Measurements from ENCODE around the gene NDE1. TPM values are rescaled to one million over a fixed set of nuclear protein-coding genes. Genes with fewer than 3 reads are reported as not detected.

Gene NDE1
- total and polyA plus RNA-seq, 2 donors (not counting 1 experiment from before 2014, with no cell fraction given) = 23.8 to 24.0 TPM

- no peak for DNase-seq (ENCODE audit: low read depth in 2 of 2)
- Histone ChIP-seq H3K79me2 (ENCODE audit: control insufficient read depth, insufficient read depth, low read length) (peaks cover 22% of the 10 kb centered on the region), H3K4me1 (ENCODE audit: control insufficient read depth, extremely low read depth, insufficient read depth, low read length) (no peaks in the 10 kb centered on the region), H3K9ac (ENCODE audit: insufficient read depth, low read length) (peak overlapping the region; percentile 13), H3K27ac (ENCODE audit: insufficient read depth, low read length) (peak overlapping the region; percentile 70), H3K36me3 (ENCODE audit: control insufficient read depth, insufficient read depth, low read length) (peaks cover 2% of the 10 kb centered on the region), H3K9me3 (ENCODE audit: control insufficient read depth, insufficient read depth, low read depth, low read length) (no peaks in the 10 kb centered on the region), H3K4me2 (ENCODE audit: extremely low read depth, insufficient read depth, low read length) (peak overlapping the region; percentile 71), H4K20me1 (ENCODE audit: control insufficient read depth, extremely low read depth, insufficient read depth, low read length) (no peaks in the 10 kb centered on the region), H3K4me3 (replicated peaks in 1 of 4; ENCODE audit: control extremely low read depth in 1 of 4, insufficient read depth in 1 of 4, low read depth in 3 of 4, low read length in 4 of 4) (peak overlapping the region; percentile 75 to 98 (median 82)), H3K27me3 (ENCODE audit: control insufficient read depth, insufficient read depth, low read length) (no peaks in the 10 kb centered on the region), H2AFZ (ENCODE audit: low read length) (peak overlapping the region; percentile 47)
- no peak for TF ChIP-seq CTCF (conservative IDR thresholded peaks at IDR 0.05 in 1 of 2, IDR thresholded peaks at IDR 0.05 in 1 of 2; ENCODE audit: low read depth in 1 of 2, low read length in 2 of 2)
- no peak for TF ChIP-seq EZH2 (IDR thresholded peaks at IDR 0.05; ENCODE audit: low read length, missing control alignments)
Measured at GRCh38 chr16:15641753-15642556, 8.1 kb upstream of the NDE1 start.

DNA sequence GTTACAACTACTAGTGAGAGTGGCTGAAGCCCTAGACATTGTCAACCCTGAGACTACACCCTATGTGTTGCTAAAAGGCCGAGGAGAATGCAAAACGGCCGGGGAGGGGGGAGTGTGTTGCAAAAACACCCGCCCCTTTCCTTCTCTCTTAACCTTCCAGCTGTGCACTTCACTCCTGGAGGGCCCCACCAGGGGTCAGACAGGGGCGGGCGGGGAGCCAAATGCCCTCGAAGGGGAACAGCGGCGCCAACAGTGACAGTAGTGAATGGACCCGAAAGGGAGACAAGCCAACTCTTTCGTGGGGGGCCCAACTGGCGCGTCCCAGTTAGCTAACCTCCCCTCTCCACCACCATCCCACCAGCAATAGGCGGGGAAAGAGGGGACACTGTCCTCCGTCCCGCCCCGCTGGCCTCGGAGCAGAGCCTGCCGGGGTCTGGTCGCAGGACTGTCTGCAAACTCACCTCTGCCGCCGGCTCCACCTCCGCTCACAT, 7.4 kb upstream of the NDE1 start:
- Histone ChIP-seq H3K36me3 (ENCODE audit: control insufficient read depth, insufficient read depth, low read length) (no peaks in the 10 kb centered on the region), H3K9me3 (ENCODE audit: control insufficient read depth, insufficient read depth, low read depth, low read length) (no peaks in the 10 kb centered on the region), H3K27ac (ENCODE audit: insufficient read depth, low read length) (peak overlapping the region; percentile 70), H3K9ac (ENCODE audit: insufficient read depth, low read length) (peak overlapping the region; percentile 71), H3K27me3 (ENCODE audit: control insufficient read depth, insufficient read depth, low read length) (no peaks in the 10 kb centered on the region), H3K4me1 (ENCODE audit: control insufficient read depth, extremely low read depth, insufficient read depth, low read length) (no peaks in the 10 kb centered on the region), H2AFZ (ENCODE audit: low read length) (peak overlapping the region; percentile 94), H3K4me2 (ENCODE audit: extremely low read depth, insufficient read depth, low read length) (peak overlapping the region; percentile 71), H3K4me3 (replicated peaks in 1 of 4; ENCODE audit: control extremely low read depth in 1 of 4, insufficient read depth in 1 of 4, low read depth in 3 of 4, low read length in 4 of 4) (peak overlapping the region; percentile 75 to 98 (median 82)), H4K20me1 (ENCODE audit: control insufficient read depth, extremely low read depth, insufficient read depth, low read length) (no peaks in the 10 kb centered on the region), H3K79me2 (ENCODE audit: control insufficient read depth, insufficient read depth, low read length) (peaks cover 22% of the 10 kb centered on the region)
- TF ChIP-seq CTCF (conservative IDR thresholded peaks at IDR 0.05 in 1 of 2, IDR thresholded peaks at IDR 0.05 in 1 of 2; ENCODE audit: low read depth in 1 of 2, low read length in 2 of 2) (peak; percentile 33 to 36), EZH2 (IDR thresholded peaks at IDR 0.05; ENCODE audit: low read length, missing control alignments) (no peak)
- DNase-seq (ENCODE audit: low read depth in 2 of 2) = peak; percentile 34 to 41

DNA sequence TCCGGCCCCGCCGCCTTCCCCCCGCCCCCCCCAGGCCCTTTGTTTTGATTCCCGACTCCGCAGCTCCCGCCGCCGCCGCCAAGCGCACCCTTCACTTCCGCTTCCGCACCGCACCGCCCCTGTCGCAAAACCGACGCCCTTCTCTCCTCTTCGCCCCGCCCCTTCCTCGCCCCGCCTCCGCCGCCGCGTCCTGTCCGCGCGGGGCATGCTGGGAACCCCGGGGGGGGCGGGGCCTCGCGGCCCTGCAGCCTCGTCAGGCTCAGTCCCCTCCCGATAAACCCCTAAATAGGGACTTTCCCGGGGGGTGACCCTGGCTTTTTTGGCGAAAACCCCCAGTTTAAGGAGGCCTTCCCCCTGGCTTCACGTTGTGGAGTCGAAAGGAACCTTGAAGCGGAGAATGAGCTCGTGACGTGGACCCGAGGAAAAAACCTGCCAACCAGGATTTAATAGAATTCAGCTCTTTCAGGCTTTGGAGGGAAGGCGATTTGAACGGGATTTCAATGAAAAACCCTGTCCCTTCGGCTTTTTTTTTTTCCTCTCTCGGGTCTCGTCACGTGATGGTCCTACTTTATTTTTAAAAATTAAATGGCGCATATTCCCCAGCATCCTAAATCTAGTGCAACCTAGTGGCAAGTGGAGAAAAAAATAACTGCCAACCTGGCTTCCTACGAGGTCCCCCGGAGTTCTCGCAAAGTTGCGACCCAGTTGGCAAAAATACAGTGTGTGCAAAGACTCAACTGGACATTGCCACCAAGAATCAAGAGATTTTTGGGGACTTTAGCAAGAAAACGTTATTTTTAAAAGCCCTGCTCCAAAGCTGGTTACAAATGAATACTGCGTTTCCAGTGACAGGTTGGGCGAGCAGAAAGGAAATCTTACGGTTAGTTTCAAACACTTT, 6.7 kb upstream of the NDE1 start, which contains the start of gene MARF1:
TSS of gene MARF1 (minus strand) at position 107 of the 898 bp plus-strand sequence. CDS start 3,921 bp downstream, outside the sequence.
- H3K36me3 ChIP-seq (ENCODE audit: control insufficient read depth, insufficient read depth, low read length) = no peaks in the 10 kb centered on the region
- no peaks in the 10 kb centered on the region for H4K20me1 ChIP-seq (ENCODE audit: control insufficient read depth, extremely low read depth, insufficient read depth, low read length)
- TF ChIP-seq EZH2 (IDR thresholded peaks at IDR 0.05; ENCODE audit: low read length, missing control alignments) = no peak
- peak; percentile 51 to 55 for TF ChIP-seq CTCF (conservative IDR thresholded peaks at IDR 0.05 in 1 of 2, IDR thresholded peaks at IDR 0.05 in 1 of 2; ENCODE audit: low read depth in 1 of 2, low read length in 2 of 2)
- H2AFZ ChIP-seq (ENCODE audit: low read length) = peak within 1 kb of the TSS; percentile 94
- H3K9ac ChIP-seq (ENCODE audit: insufficient read depth, low read length) = peak within 1 kb of the TSS; percentile 91
- H3K9me3 ChIP-seq (ENCODE audit: control insufficient read depth, insufficient read depth, low read depth, low read length) = no peaks in the 10 kb centered on the region
- H3K4me3 ChIP-seq (replicated peaks in 1 of 4; ENCODE audit: control extremely low read depth in 1 of 4, insufficient read depth in 1 of 4, low read depth in 3 of 4, low read length in 4 of 4) = peak within 1 kb of the TSS; percentile 75 to 98 (median 82)
- H3K27ac ChIP-seq (ENCODE audit: insufficient read depth, low read length) = peak within 1 kb of the TSS; percentile 95
- no peaks in the 10 kb centered on the region for H3K4me1 ChIP-seq (ENCODE audit: control insufficient read depth, extremely low read depth, insufficient read depth, low read length)
- peak within 1 kb of the TSS; percentile 71 for H3K4me2 ChIP-seq (ENCODE audit: extremely low read depth, insufficient read depth, low read length)
- H3K27me3 ChIP-seq (ENCODE audit: control insufficient read depth, insufficient read depth, low read length) = no peaks in the 10 kb centered on the region
- DNase-seq (ENCODE audit: low read depth in 2 of 2) = peak; percentile 93 to 94
- peaks cover 22% of the 10 kb centered on the region for H3K79me2 ChIP-seq (ENCODE audit: control insufficient read depth, insufficient read depth, low read length)

Data from fibroblast of lung (primary cell).